ENCODE data around the gene TNRC6C. TPM values are rescaled to one million over a fixed set of nuclear protein-coding genes. Genes with fewer than 3 reads are reported as not detected.

TNRC6C gene
- total RNA-seq, 1 donor from 2014 or later, result 24.6 TPM

DNA sequence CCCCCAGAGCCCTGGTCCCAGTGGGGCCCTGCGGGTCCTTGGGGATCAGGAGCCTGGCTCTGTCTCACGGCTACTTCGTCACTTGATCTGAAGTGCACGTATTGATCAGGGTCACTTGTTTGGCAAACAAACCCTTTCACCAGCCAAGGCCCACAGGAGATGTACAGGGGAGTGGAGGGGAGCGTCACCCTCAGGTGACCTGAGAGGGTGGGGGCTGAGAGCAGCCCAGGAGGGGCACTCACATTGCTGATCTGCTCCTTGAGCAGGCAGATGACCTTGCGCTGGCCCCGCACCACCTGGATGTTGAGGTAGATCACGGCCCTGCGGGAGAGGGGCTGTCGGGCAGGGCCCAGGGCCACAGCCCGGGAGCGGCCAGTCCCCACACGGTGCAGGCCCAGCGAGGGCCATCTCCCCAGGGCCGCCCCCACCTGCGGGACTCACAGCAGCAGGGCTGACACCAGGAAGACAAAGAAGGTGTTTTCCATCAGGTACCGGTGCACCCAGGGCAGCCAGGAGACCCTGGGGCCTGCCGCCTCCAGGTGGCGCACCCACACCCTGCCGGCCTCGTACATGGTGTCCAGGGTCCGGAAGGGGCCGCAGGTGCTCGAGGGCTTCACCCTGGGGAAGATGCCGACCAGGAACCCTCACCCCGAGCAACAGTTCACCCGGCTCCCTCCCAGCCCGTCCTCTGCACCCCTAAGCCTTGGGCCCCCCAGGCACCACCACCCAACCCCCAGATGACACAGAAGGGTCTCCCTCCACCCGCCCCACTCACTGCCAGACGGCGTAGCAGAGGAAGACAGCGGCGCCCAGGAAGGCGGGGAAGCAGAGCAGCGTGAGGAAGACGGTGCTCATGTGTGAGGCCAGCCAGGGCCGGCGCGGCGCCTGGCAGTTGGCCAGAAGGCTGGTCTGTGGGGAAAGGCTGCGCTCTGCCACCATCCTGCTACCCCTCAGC lies 158.8 kb downstream of the TNRC6C start:
- peaks cover 73% of the 10 kb centered on the region for H3K36me3 Mint-ChIP-seq (ENCODE audit: low read depth)
- peak overlapping the region; percentile 64 for H3K27ac Mint-ChIP-seq
- ATAC-seq (ENCODE audit: low read depth) (no peak), DNase-seq (no peak)
- peaks cover 47% of the 10 kb centered on the region for H3K4me1 Mint-ChIP-seq
- no peaks in the 10 kb centered on the region for H3K9me3 Mint-ChIP-seq
- intact Hi-C loops (cut with micrococcal nuclease), result no loop called here
- no peak overlapping the region for H3K4me3 Mint-ChIP-seq
- TF ChIP-seq, protein P1, sequence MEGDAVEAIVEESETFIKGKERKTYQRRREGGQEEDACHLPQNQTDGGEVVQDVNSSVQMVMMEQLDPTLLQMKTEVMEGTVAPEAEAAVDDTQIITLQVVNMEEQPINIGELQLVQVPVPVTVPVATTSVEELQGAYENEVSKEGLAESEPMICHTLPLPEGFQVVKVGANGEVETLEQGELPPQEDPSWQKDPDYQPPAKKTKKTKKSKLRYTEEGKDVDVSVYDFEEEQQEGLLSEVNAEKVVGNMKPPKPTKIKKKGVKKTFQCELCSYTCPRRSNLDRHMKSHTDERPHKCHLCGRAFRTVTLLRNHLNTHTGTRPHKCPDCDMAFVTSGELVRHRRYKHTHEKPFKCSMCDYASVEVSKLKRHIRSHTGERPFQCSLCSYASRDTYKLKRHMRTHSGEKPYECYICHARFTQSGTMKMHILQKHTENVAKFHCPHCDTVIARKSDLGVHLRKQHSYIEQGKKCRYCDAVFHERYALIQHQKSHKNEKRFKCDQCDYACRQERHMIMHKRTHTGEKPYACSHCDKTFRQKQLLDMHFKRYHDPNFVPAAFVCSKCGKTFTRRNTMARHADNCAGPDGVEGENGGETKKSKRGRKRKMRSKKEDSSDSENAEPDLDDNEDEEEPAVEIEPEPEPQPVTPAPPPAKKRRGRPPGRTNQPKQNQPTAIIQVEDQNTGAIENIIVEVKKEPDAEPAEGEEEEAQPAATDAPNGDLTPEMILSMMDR (IDR thresholded peaks at IDR 0.05), result no peak
- ChIA-PET CTCF (interaction anchor here (0.6 kb wide), 1 partner anchor 60 kb away, joined by 3 read pairs; no protein-coding TSS in a partner anchor), POLR2A (interaction anchor here (0.6 to 48.2 kb wide), 5 partner anchors 10 to 56 kb away, joined by 3 to 2404 read pairs (median 102); partner anchors contain the start of genes AFMID, C17orf99, SYNGR2 and TK1)
- no peaks in the 10 kb centered on the region for H3K27me3 Mint-ChIP-seq

DNA sequence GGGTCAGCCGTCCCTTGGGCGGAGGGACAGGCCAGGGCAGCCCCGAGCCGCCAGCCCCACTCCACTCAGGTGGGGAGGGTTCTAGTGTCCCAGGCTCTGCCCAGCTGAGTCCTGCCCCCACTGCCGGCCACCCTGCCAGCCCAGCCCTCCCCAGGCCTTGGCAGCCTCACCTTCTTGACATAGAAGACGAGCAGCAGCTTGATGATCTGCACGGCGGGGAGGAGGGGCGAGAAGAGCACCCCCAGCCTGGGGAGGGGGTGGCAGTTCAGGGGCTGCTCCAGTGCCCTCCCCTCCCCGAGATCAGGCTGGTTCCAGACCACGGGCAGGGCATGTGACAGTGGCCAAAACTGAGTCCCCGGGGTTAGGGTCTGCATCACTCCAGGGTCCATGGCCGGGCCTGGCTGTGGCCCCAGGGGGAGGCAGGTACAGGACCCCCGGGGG lies 160.3 kb downstream of the TNRC6C start:
- no peak overlapping the region for H3K4me3 Mint-ChIP-seq
- H3K9me3 Mint-ChIP-seq, result no peaks in the 10 kb centered on the region
- intact Hi-C loops (cut with micrococcal nuclease), result no loop called here
- TF ChIP-seq, protein P1 (IDR thresholded peaks at IDR 0.05), result no peak
- H3K36me3 Mint-ChIP-seq (ENCODE audit: low read depth), result peaks cover 73% of the 10 kb centered on the region
- CTCF ChIA-PET, result interaction anchor here (1.1 to 4.0 kb wide), 2 partner anchors 19 to 57 kb away, joined by 4 to 16 read pairs; no protein-coding TSS in a partner anchor
- H3K27ac Mint-ChIP-seq, result no peak overlapping the region
- DNase-seq, result no peak
- ATAC-seq (ENCODE audit: low read depth), result no peak
- no peaks in the 10 kb centered on the region for H3K27me3 Mint-ChIP-seq
- peaks cover 47% of the 10 kb centered on the region for H3K4me1 Mint-ChIP-seq
- POLR2A ChIA-PET, result interaction anchor here (1.6 to 48.2 kb wide), 3 partner anchors 23 to 132 kb away, joined by 5 to 2404 read pairs (median 1040); partner anchors contain the start of genes AFMID, C17orf99, SYNGR2 and TK1

DNA sequence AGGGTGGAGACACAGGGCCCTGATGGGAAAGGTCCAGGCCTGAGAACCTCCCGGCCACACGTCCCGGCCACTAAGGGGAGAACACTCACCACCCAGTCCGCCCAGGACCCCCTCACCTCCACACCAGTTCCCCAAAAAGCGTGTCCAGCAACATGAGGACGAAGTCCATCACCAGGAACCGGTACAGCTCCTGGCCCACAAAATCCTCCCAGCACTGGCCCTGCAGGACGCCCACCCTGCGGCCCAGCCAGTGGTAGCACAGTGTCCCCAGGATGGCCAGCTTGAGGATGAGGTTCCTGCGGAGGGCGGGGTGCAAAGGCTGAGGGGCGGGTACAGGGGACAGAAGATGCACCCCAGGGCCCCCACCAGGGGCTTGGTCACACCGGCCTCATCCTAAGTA lies 162.0 kb downstream of the TNRC6C start:
- no peak for ATAC-seq (ENCODE audit: low read depth)
- TF ChIP-seq, protein P1 (IDR thresholded peaks at IDR 0.05), result no peak
- POLR2A ChIA-PET, result interaction anchor here (0.5 to 48.2 kb wide), 8 partner anchors 7 to 1697 kb away, joined by 3 to 2404 read pairs (median 4); partner anchors contain the start of genes AFMID, C17orf99, SYNGR2 and TK1

DNA sequence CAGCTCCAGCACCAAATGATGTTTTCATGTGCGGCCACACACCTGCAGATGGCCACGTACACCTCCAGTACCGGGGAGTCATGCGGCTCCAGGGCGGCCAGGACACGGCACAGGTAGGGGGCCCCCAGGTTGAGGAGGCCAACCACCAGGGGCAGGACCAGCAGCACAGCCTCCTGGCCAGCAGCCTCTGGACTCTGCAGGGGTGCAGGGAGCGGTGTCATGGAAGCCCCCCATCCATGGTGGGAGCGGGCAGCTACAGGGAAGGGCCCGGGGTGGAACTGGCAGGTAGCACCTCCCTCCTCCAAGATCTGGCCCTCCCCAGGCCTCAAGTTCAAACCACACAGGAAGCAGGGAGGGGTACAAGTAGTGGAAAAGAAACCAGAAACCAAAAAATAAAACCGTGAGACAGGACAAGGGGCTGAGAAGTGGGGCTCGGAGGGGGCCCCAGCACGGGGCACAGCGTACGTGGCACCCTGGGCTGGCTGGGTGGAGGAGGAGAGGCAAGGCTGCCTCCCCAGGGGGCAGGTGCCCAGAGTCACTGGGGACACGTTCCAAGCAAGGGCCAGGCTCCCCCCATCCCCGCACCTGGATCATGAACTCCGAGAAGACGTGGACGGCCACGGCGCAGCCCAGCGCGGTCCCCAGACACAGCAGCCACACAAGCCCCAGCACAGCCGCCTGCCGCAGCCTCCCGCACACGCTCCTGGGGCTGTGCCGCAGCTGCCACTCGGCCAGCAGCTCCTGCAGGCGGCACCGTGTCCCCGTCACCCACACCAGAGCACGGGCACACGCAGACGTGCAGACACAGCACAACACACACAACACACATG lies 162.7 kb downstream of the TNRC6C start:
- H3K27me3 Mint-ChIP-seq, result no peaks in the 10 kb centered on the region
- ATAC-seq (ENCODE audit: low read depth), result no peak
- intact Hi-C loops (cut with micrococcal nuclease), result loop anchor here (10.0 kb wide), 1 partner anchor 676 kb away; no protein-coding TSS in a partner anchor
- peaks cover 62% of the 10 kb centered on the region for H3K4me1 Mint-ChIP-seq
- H3K4me3 Mint-ChIP-seq, result peak overlapping the region; percentile 65
- TF ChIP-seq, protein P1 (IDR thresholded peaks at IDR 0.05), result no peak
- H3K36me3 Mint-ChIP-seq (ENCODE audit: low read depth), result peaks cover 69% of the 10 kb centered on the region
- DNase-seq, result peak; percentile 37
- H3K9me3 Mint-ChIP-seq, result no peaks in the 10 kb centered on the region
- H3K27ac Mint-ChIP-seq, result peak overlapping the region; percentile 81
- ChIA-PET POLR2A (interaction anchor here (1.2 to 48.2 kb wide), 4 partner anchors 8 to 52 kb away, joined by 4 to 2404 read pairs (median 525); partner anchors contain the start of genes AFMID, C17orf99, SYNGR2 and TK1), CTCF (interaction anchor here (0.6 to 4.0 kb wide), 4 partner anchors 11 to 54 kb away, joined by 3 to 16 read pairs (median 4); no protein-coding TSS in a partner anchor)

More for the DNA sequence above, 162.0 kb downstream of the TNRC6C start:
- Mint-ChIP-seq H3K4me3 (no peak overlapping the region), H3K27me3 (no peaks in the 10 kb centered on the region), H3K27ac (no peak overlapping the region), H3K9me3 (no peaks in the 10 kb centered on the region), H3K36me3 (ENCODE audit: low read depth) (peaks cover 66% of the 10 kb centered on the region), H3K4me1 (peaks cover 56% of the 10 kb centered on the region)
- DNase-seq, result no peak
- CTCF ChIA-PET, result interaction anchor here (4.0 kb wide), 1 partner anchor 55 kb away, joined by 16 read pairs; no protein-coding TSS in a partner anchor
- intact Hi-C loops (cut with micrococcal nuclease), result loop anchor here (10.0 kb wide), 1 partner anchor 676 kb away; no protein-coding TSS in a partner anchor

All from activated B cell treated with CpG ODN at 0.5 μM for 24 hours (primary cell).